ENCODE measurements around the gene TUBA8.
"Not testable (repeated sequence)": the region's sequence is repeated elsewhere in the genome, so short reads cannot be mapped to it uniquely, and the experiment has no call there.

- TF ChIP-seq CTCF (IDR thresholded peaks at IDR 0.05; ENCODE audit: borderline replicate concordance, extremely low read depth, low read length, poor library complexity, severe bottlenecking); EZH2 (IDR thresholded peaks at IDR 0.05; ENCODE audit: borderline replicate concordance, low read depth, low read length, severe bottlenecking): not testable (repeated sequence)
These were observed 59.7 kb downstream of the TUBA8 start for GRCh38 chr22:18170284-18170683.

All from DND-41 (cell line).